Forelimb muscle (tissue), 1 donor: Measurements from ENCODE around the gene MCF2L. TPM values are rescaled to one million over a fixed set of nuclear protein-coding genes. Genes with fewer than 3 reads are reported as not detected.
"Not testable (repeated sequence)": the region's sequence is repeated elsewhere in the genome, so short reads cannot be mapped to it uniquely, and the experiment has no call there.

Source experiments
- DNase-seq: peaks from one replicate; pipeline ENCODE4 v3.0.0-alpha.2; 2013; ENCODE audit warnings: low read depth
- polyA plus RNA-seq: library from polyadenylated mRNA; unstranded; fragments of 120-200 nt; gene quantifications from one replicate; pipeline ENCODE4 v1.2.1, GENCODE V29; 2013; ENCODE audit not compliant: insufficient read length

Gene MCF2L
- polyA plus RNA-seq, 1 donor: 22.5 TPM

GRCh38 chr13:113112475-113112874, 143.5 kb downstream of the MCF2L start:
- DNase-seq: not testable (repeated sequence)

- no peak for DNase-seq
Measured at GRCh38 chr13:113112893-113113845, 144.2 kb downstream of the MCF2L start.

GRCh38 chr13:113113846-113114271, 144.8 kb downstream of the MCF2L start:
- DNase-seq: no peak

- no peak for DNase-seq
Measured at GRCh38 chr13:113114511-113115362, 145.7 kb downstream of the MCF2L start.

- DNase-seq: no peak
Measured at GRCh38 chr13:113115363-113116205, 146.6 kb downstream of the MCF2L start.

- DNase-seq: no peak
Measured at GRCh38 chr13:113116206-113116800, 147.3 kb downstream of the MCF2L start.

GRCh38 chr13:113116871-113117271, 147.9 kb downstream of the MCF2L start:
- DNase-seq: no peak

- DNase-seq: no peak
Measured at GRCh38 chr13:113117335-113117872, 148.4 kb downstream of the MCF2L start.

- DNase-seq: no peak
Measured at GRCh38 chr13:113117911-113118260, 148.9 kb downstream of the MCF2L start.

- no peak for DNase-seq
Measured at GRCh38 chr13:113118261-113119021, 149.4 kb downstream of the MCF2L start.

GRCh38 chr13:113119166-113119821, 150.3 kb downstream of the MCF2L start:
- DNase-seq: no peak

- DNase-seq: no peak
Measured at GRCh38 chr13:113119822-113120189, 150.8 kb downstream of the MCF2L start.

GRCh38 chr13:113120300-113121182, 151.5 kb downstream of the MCF2L start:
- DNase-seq: no peak

GRCh38 chr13:113121183-113121927, 152.3 kb downstream of the MCF2L start:
- no peak for DNase-seq

- no peak for DNase-seq
Measured at GRCh38 chr13:113121928-113122471, 153.0 kb downstream of the MCF2L start.

GRCh38 chr13:113122550-113123225, 153.7 kb downstream of the MCF2L start, which contains the start of gene F10:
Gene F10 (plus strand): TSS chr13:113122799. CDS start chr13:113122856, 57 bp downstream.
- no peak for DNase-seq
